GM23338 (cell line): ENCODE results near the gene LEKR1.

Experiments used
- CREB1 ChIP-seq: fragments of 250-450 bp; sonication (Bioruptor Pico); IDR thresholded peaks from 2 replicates; pipeline ENCODE4 v1.5.0; 2020; ENCODE audit warnings: low read depth, mild to moderate bottlenecking, moderate library complexity
- CTCF ChIP-seq, 2 experiments: fragments of 200-600 bp in 1 of 2; sonication (generic) in 1 of 2; conservative IDR thresholded peaks; 2 replicates each; pipeline versions ENCODE4 v1.5.1 to v1.6.1; 2016 to 2017; ENCODE audit warnings: antibody characterized with exemption in 2 of 2, low read depth in 2 of 2, mild to moderate bottlenecking in 2 of 2, moderate library complexity in 1 of 2
- ETS1 ChIP-seq: IDR thresholded peaks from 2 replicates; pipeline ENCODE4 v1.6.1; 2016; ENCODE audit warnings: antibody characterized with exemption
- EZH2 ChIP-seq: fragments of 200-600 bp; sonication (generic); IDR thresholded peaks from one replicate; pipeline ENCODE4 v1.8.0; 2017; ENCODE audit warnings: antibody characterized with exemption, mild to moderate bottlenecking, low read depth; ENCODE audit not compliant: unreplicated experiment
- EZH2phosphoT487 ChIP-seq: fragments of 200-600 bp; sonication (generic); IDR thresholded peaks from one replicate; pipeline ENCODE4 v1.8.1; 2018; ENCODE audit warnings: antibody characterized with exemption; ENCODE audit not compliant: unreplicated experiment
- JUNB ChIP-seq: IDR thresholded peaks from one replicate; pipeline ENCODE4 v1.6.1; 2016; ENCODE audit warnings: antibody characterized with exemption; ENCODE audit not compliant: unreplicated experiment
- POLR2AphosphoS5 ChIP-seq: IDR thresholded peaks from 2 replicates; pipeline ENCODE4 v1.6.1; 2016; ENCODE audit warnings: antibody characterized with exemption, low read depth
- REST ChIP-seq: IDR thresholded peaks from one replicate; pipeline ENCODE4 v1.6.1; 2018; ENCODE audit warnings: antibody characterized with exemption; ENCODE audit not compliant: unreplicated experiment
- ZNF114 ChIP-seq: fragments of 250-450 bp; sonication (Bioruptor Pico); IDR thresholded peaks from 2 replicates; pipeline ENCODE4 v1.5.0; 2020; ENCODE audit warnings: mild to moderate bottlenecking, moderate library complexity
- ZNF331 ChIP-seq: fragments of 250-450 bp; sonication (Bioruptor Pico); IDR thresholded peaks from 2 replicates; pipeline ENCODE4 v1.5.0; 2020; ENCODE audit warnings: low read depth, mild to moderate bottlenecking, moderate library complexity
- ZNF462 ChIP-seq: fragments of 250-450 bp; sonication (Bioruptor Pico); IDR thresholded peaks from 2 replicates; pipeline ENCODE4 v1.5.0; 2020; ENCODE audit warnings: mild to moderate bottlenecking, moderate library complexity

GRCh38 chr3:156975721-156976120, 149.6 kb downstream of the LEKR1 start:
- TF ChIP-seq CTCF (conservative IDR thresholded peaks at IDR 0.05; ENCODE audit: low read depth in 2 of 2) (no peak), POLR2AphosphoS5 (no peak), EZH2 (no peak), REST (no peak), EZH2phosphoT487 (no peak), ZNF114 (CRISPR knock-in tag) (no peak), JUNB (no peak), ZNF331 (CRISPR knock-in tag) (no peak), ETS1 (no peak), CREB1 (CRISPR knock-in tag) (no peak), ZNF462 (CRISPR knock-in tag) (no peak)
